OCI-LY7 (cell line): Measurements from ENCODE around the gene LHX5. TPM values are rescaled to one million over a fixed set of nuclear protein-coding genes. Genes with fewer than 3 reads are reported as not detected.

Experiments used
- BruUV-seq: library from RNA; stranded (reverse); fragments of 400-500 nt; replicated peaks from 2 replicates; lab custom pipeline; 2021; lab: Mats Ljungman, UMichigan
- CTCF ChIA-PET: fragments of 300-600 bp; sonication (Branson Sonifier 250); formaldehyde crosslinking; loops from one replicate; lab custom pipeline; 2022; ENCODE audit warnings: antibody characterized with exemption; ENCODE audit not compliant: unreplicated experiment; lab: Charles Lee
- POLR2A ChIA-PET: fragments of 300-600 bp; sonication (Branson Sonifier 250); formaldehyde crosslinking; loops from one replicate; lab custom pipeline; 2022; ENCODE audit warnings: antibody characterized with exemption; lab: Charles Lee
- DNase-seq: peaks from one replicate; pipeline ENCODE4 v3.0.0-alpha.2; 2015; ENCODE audit warnings: low spot score
- H2AFZ ChIP-seq: fragments of 200-600 bp; sonication (generic), shearing (Covaris generic); 2 replicates; pipeline ENCODE4 v1.6.1; 2014; ENCODE audit warnings: mild to moderate bottlenecking, antibody characterized with exemption, low read length, moderate library complexity
- H3K27ac ChIP-seq: fragments of 200-600 bp; sonication (generic); 2 replicates; pipeline ENCODE4 v1.5.1; 2014; ENCODE audit warnings: mixed run types, low read depth, mild to moderate bottlenecking, moderate library complexity, low read length, inconsistent platforms; ENCODE audit not compliant: poor library complexity, severe bottlenecking
- H3K36me3 ChIP-seq: fragments of 200-600 bp; sonication (generic); 2 replicates; pipeline ENCODE4 v1.6.1; 2014; ENCODE audit warnings: mild to moderate bottlenecking, antibody characterized with exemption, low read length, moderate library complexity, mixed read lengths; ENCODE audit not compliant: insufficient read depth
- H3K4me1 ChIP-seq: fragments of 200-600 bp; sonication (generic); 2 replicates; pipeline ENCODE4 v1.5.1; 2014; ENCODE audit warnings: mild to moderate bottlenecking, low read length; ENCODE audit not compliant: insufficient read depth, poor library complexity, severe bottlenecking
- H3K4me2 ChIP-seq: fragments of 200-600 bp; sonication (generic); 2 replicates; pipeline ENCODE4 v1.6.1; 2014; ENCODE audit warnings: mild to moderate bottlenecking, low read length
- H3K4me3 ChIP-seq: fragments of 200-600 bp; sonication (generic); 2 replicates; pipeline ENCODE4 v1.5.1; 2014; ENCODE audit warnings: mild to moderate bottlenecking, low read depth, low read length; ENCODE audit not compliant: poor library complexity, severe bottlenecking
- H3K79me2 ChIP-seq: fragments of 200-600 bp; sonication (generic); 2 replicates; pipeline ENCODE4 v1.6.1; 2016; ENCODE audit warnings: low read depth, mild to moderate bottlenecking, low read length, moderate library complexity, mixed read lengths; ENCODE audit not compliant: insufficient read depth
- H3K9me2 ChIP-seq: fragments of 200-600 bp; sonication (generic); 2 replicates; pipeline ENCODE4 v1.6.1; 2016; ENCODE audit warnings: mild to moderate bottlenecking, low read length, mixed read lengths; ENCODE audit not compliant: insufficient read depth
- H3K9me3 ChIP-seq: fragments of 200-600 bp; sonication (generic); 2 replicates; pipeline ENCODE4 v1.6.1; 2014; ENCODE audit warnings: mild to moderate bottlenecking, mixed run types, low read length, mixed read lengths
- H4K20me1 ChIP-seq: fragments of 200-600 bp; sonication (generic); 2 replicates; pipeline ENCODE4 v1.6.1; 2014; ENCODE audit warnings: mild to moderate bottlenecking, antibody characterized with exemption, low read length, moderate library complexity, mixed read lengths; ENCODE audit not compliant: insufficient read depth
- EZH2phosphoT487 ChIP-seq: fragments of 200-600 bp; sonication (generic); IDR thresholded peaks from 2 replicates; pipeline ENCODE4 v1.6.1; 2018; ENCODE audit warnings: low read depth, borderline replicate concordance, mild to moderate bottlenecking, mixed run types, antibody characterized with exemption, low read length, moderate library complexity, mixed read lengths
- intact Hi-C: fragments of 100-400 bp; cut with micrococcal nuclease; formaldehyde crosslinking; loops from one replicate; pipeline ENCODE4 v1.10.0; 2022; ENCODE audit not compliant: unreplicated experiment
- total RNA-seq, 2 experiments: library from RNA; depleted of rRNA in 1 of 2; stranded (reverse); fragments of >200 nt in 1 of 2; shearing (Covaris generic) in 1 of 2; gene quantifications; 2 replicates each; pipeline ENCODE4 v1.2.3, GENCODE V29; 2014 to 2022
- TF ChIP-seq, protein P1 (sequence below): fragments of 200-600 bp; sonication (generic); conservative IDR thresholded peaks from 2 replicates; pipeline ENCODE4 v1.5.1; 2014; ENCODE audit warnings: mild to moderate bottlenecking, antibody characterized with exemption, low read length, moderate library complexity, mixed read lengths

The LHX5 gene
- total RNA-seq, 2 experiments from 2014 or later, result not detected

DNA sequence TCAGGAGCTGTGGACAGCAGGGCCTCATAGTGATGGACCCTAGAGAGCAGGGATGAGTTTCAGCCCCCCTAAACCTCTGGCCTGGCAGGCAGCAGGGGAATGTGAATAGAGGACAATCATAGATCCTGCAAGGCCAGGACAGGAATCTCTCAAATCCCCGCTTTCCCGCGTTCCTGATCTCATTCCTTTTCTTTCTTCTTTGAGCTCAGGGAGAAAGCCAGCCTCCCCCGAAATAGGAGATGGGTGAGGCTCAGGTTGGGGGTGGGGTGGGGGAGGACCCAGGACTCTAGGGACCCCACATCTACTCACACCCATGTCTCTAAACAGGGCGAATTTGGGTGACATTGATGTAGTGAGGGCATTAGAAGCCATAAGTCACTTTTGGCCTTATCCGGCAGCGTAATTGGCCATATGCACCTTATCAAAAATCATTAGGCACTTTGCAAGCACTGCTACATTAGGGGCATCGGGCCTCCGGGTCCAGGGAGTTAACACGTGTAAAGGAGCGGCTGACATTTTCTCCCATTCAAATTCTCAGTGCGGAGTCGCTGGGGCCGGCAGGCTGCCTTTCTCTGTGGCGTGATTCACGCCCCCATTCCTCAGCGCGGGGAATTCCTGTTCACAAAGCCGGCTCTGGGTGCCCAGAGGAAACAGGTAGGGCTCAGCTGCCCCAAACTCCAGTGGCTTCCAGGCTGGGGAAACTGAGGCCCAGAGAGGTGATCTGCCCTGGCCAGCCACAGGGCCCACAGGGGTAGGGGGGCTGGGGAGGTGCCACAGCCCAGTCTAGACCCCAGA, 1.5 kb downstream of the LHX5 start:
- Histone ChIP-seq H3K36me3 (no peaks in the 10 kb centered on the region), H3K27ac (no peak overlapping the region), H3K4me2 (no peak overlapping the region), H3K9me2 (no peaks in the 10 kb centered on the region), H3K9me3 (no peaks in the 10 kb centered on the region), H4K20me1 (no peaks in the 10 kb centered on the region), H3K4me3 (no peak overlapping the region), H3K79me2 (no peaks in the 10 kb centered on the region), H3K4me1 (no peaks in the 10 kb centered on the region), H2AFZ (no peak overlapping the region)
- DNase-seq, result no peak
- no peak for TF ChIP-seq EZH2phosphoT487
- TF ChIP-seq, protein P1, sequence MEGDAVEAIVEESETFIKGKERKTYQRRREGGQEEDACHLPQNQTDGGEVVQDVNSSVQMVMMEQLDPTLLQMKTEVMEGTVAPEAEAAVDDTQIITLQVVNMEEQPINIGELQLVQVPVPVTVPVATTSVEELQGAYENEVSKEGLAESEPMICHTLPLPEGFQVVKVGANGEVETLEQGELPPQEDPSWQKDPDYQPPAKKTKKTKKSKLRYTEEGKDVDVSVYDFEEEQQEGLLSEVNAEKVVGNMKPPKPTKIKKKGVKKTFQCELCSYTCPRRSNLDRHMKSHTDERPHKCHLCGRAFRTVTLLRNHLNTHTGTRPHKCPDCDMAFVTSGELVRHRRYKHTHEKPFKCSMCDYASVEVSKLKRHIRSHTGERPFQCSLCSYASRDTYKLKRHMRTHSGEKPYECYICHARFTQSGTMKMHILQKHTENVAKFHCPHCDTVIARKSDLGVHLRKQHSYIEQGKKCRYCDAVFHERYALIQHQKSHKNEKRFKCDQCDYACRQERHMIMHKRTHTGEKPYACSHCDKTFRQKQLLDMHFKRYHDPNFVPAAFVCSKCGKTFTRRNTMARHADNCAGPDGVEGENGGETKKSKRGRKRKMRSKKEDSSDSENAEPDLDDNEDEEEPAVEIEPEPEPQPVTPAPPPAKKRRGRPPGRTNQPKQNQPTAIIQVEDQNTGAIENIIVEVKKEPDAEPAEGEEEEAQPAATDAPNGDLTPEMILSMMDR, result no peak
- POLR2A ChIA-PET, result no interaction called here
- no TSS peak for BruUV-seq
- CTCF ChIA-PET, result interaction anchor here (0.6 kb wide), 1 partner anchor 400 kb away, joined by 9 read pairs; no protein-coding TSS in a partner anchor
- intact Hi-C loops, result no loop called here

DNA sequence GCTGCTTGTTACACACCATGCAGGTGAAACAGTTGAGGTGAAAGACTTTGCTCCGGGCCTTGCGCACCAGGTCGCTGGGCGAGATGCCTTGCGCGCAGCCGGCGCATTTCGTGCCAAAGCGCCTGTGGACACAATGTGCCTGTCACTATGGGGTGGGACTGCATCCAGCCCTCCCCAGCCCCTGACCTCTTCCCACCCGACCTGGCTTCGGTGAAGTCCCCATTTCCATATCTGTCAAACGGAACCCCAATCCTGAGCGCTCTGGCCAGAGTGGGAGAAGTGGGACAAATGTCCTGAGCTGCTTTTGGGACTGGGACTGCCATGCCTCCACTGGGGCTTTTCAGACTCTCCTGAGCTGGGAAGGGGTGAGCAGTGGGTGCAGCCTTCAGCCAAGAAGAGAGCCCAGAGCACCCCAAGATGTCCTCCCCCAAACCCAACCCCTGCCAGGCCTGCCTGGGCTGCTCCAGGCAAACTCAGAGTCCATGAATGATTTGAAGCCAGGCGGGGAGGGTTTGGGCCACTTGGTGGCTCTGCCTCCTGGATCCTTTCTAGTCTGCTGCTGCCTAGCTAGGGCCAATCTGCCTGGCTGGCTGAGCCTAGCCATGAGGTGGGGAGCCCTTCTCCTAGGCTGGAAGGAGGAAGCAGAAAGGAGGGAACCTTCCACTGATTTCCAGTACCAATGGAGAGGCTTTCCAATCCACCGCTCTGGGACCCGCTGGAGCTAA, 2.3 kb downstream of the LHX5 start:
- Histone ChIP-seq H3K36me3 (no peaks in the 10 kb centered on the region), H3K4me1 (no peaks in the 10 kb centered on the region), H2AFZ (no peak overlapping the region), H3K4me3 (no peak overlapping the region), H3K27ac (no peak overlapping the region), H3K9me3 (no peaks in the 10 kb centered on the region), H4K20me1 (no peaks in the 10 kb centered on the region), H3K79me2 (no peaks in the 10 kb centered on the region), H3K9me2 (no peaks in the 10 kb centered on the region), H3K4me2 (no peak overlapping the region)
- no peak for DNase-seq
- CTCF ChIA-PET, result interaction anchor here (0.6 kb wide), 1 partner anchor 399 kb away, joined by 9 read pairs; no protein-coding TSS in a partner anchor
- POLR2A ChIA-PET, result no interaction called here
- TF ChIP-seq, protein P1, result no peak
- no peak for TF ChIP-seq EZH2phosphoT487
- no TSS peak for BruUV-seq
- intact Hi-C loops, result no loop called here
